HCT116 (cell line): ENCODE results near the gene NCKAP5.

Experiments
- CEBPB ChIP-seq: IDR thresholded peaks from 2 replicates; pipeline ENCODE4 v1.6.1; 2012; ENCODE audit warnings: low read depth
- POLR2A ChIP-seq: IDR thresholded peaks from 2 replicates; pipeline ENCODE4 v1.7.0; 2011; ENCODE audit warnings: borderline replicate concordance; ENCODE audit not compliant: insufficient read depth, insufficient read length; ENCODE audit errors: extremely low read depth
- POLR2AphosphoS5 ChIP-seq: IDR thresholded peaks from 2 replicates; pipeline ENCODE4 v1.6.1; 2011; ENCODE audit warnings: mild to moderate bottlenecking, low read depth, low read length, moderate library complexity
- SIN3A ChIP-seq: IDR thresholded peaks from 2 replicates; pipeline ENCODE4 v1.6.1; 2012; ENCODE audit warnings: low read depth
- YY1 ChIP-seq: IDR thresholded peaks from 2 replicates; pipeline ENCODE4 v1.6.1; 2011; ENCODE audit warnings: low read length, low read depth, moderate library complexity, mild to moderate bottlenecking; ENCODE audit not compliant: insufficient replicate concordance; ENCODE audit errors: extremely low read depth
- TF ChIP-seq, protein P1 (sequence below), 3 experiments: fragments of 200-600 bp in 1 of 3; sonication (generic) in 1 of 3; IDR thresholded peaks in 2 of 3; conservative IDR thresholded peaks in 1 of 3; 2 replicates each; pipeline ENCODE4 v1.5.1; 2012 to 2017; ENCODE audit warnings: low read depth in 2 of 3, low read length in 2 of 3, antibody characterized with exemption in 1 of 3, borderline replicate concordance in 1 of 3, control low read depth in 1 of 3, mild to moderate bottlenecking in 1 of 3, mixed read lengths in 1 of 3, mixed run types in 1 of 3, moderate library complexity in 1 of 3; ENCODE audit not compliant: insufficient read depth in 1 of 3

DNA sequence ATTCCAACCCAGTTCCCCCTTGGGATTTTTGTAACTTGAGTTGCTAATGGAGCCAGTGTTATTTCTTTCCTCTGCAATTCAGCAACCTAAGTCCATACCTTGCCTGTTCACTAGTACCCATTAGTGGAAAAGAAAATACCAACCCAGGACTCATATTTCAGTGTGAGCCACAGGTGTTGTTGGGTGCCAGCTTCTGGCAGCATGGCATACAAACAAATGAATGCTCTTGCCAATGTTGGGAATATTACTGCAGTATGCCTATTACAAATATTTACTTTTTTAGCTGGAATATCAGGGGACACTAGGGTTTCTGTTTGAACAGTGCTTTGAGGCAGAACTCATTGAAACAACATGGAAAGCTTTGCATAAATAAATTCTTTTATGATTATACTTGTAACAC is 130.2 kb downstream of the NCKAP5 start:
- TF ChIP-seq SIN3A (no peak), CEBPB (no peak), POLR2A (no peak), POLR2AphosphoS5 (no peak), YY1 (no peak)
- TF ChIP-seq, protein P1, sequence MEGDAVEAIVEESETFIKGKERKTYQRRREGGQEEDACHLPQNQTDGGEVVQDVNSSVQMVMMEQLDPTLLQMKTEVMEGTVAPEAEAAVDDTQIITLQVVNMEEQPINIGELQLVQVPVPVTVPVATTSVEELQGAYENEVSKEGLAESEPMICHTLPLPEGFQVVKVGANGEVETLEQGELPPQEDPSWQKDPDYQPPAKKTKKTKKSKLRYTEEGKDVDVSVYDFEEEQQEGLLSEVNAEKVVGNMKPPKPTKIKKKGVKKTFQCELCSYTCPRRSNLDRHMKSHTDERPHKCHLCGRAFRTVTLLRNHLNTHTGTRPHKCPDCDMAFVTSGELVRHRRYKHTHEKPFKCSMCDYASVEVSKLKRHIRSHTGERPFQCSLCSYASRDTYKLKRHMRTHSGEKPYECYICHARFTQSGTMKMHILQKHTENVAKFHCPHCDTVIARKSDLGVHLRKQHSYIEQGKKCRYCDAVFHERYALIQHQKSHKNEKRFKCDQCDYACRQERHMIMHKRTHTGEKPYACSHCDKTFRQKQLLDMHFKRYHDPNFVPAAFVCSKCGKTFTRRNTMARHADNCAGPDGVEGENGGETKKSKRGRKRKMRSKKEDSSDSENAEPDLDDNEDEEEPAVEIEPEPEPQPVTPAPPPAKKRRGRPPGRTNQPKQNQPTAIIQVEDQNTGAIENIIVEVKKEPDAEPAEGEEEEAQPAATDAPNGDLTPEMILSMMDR (IDR thresholded peaks at IDR 0.05 in 2 of 3, conservative IDR thresholded peaks at IDR 0.05 in 1 of 3; ENCODE audit: borderline replicate concordance in 1 of 3, insufficient read depth in 1 of 3, low read depth in 2 of 3, low read length in 2 of 3): no peak
